GM18907 (cell line): ENCODE measurements around the gene TRMT112.

Experiments
- ATAC-seq: cut with Tn5 transposase; IDR thresholded peaks from one replicate; pipeline ENCODE4 v1.9.1; 2021; ENCODE audit warnings: mild to moderate bottlenecking, moderate library complexity; ENCODE audit not compliant: unreplicated experiment

Gene TRMT112

GRCh38 chr11:64317325-64317960 is at the start of gene TRMT112:
Gene TRMT112, minus strand, starts transcription at chr11:64317559. Its CDS starts 33 bp downstream, at chr11:64317526.
- ATAC-seq: peak; percentile 67

GRCh38 chr11:64366751-64367150 is 49.4 kb upstream of the TRMT112 start:
- no peak for ATAC-seq

- no peak for ATAC-seq
These were observed 47.6 kb upstream of the TRMT112 start for GRCh38 chr11:64364911-64365310.

- ATAC-seq: no peak
These were observed 47.1 kb upstream of the TRMT112 start for GRCh38 chr11:64364435-64364834.

GRCh38 chr11:64362339-64362738 is 45.0 kb upstream of the TRMT112 start:
- no peak for ATAC-seq

- no peak for ATAC-seq
These were observed 44.3 kb upstream of the TRMT112 start for GRCh38 chr11:64361659-64362058.

GRCh38 chr11:64360448-64360921 is 43.1 kb upstream of the TRMT112 start:
- ATAC-seq: no peak

- ATAC-seq: no peak
These were observed 42.5 kb upstream of the TRMT112 start for GRCh38 chr11:64359712-64360445.

- ATAC-seq: peak; percentile 49
These were observed 41.8 kb upstream of the TRMT112 start, which contains the start of gene RPS6KA4 for GRCh38 chr11:64358907-64359711. Gene RPS6KA4, plus strand, starts transcription at chr11:64359162. Its CDS starts 74 bp downstream, at chr11:64359236.

GRCh38 chr11:64358536-64358906 is 41.2 kb upstream of the TRMT112 start:
- no peak for ATAC-seq

- ATAC-seq: no peak
These were observed 40.7 kb upstream of the TRMT112 start for GRCh38 chr11:64357904-64358535.

- no peak for ATAC-seq
These were observed 40.1 kb upstream of the TRMT112 start for GRCh38 chr11:64357446-64357845.

- ATAC-seq: no peak
These were observed 39.4 kb upstream of the TRMT112 start for GRCh38 chr11:64356498-64357411.

- no peak for ATAC-seq
These were observed 38.0 kb upstream of the TRMT112 start for GRCh38 chr11:64355078-64355940.

- no peak for ATAC-seq
These were observed 36.6 kb upstream of the TRMT112 start for GRCh38 chr11:64353715-64354506.

- no peak for ATAC-seq
These were observed 35.8 kb upstream of the TRMT112 start for GRCh38 chr11:64352995-64353714.
